NCI-H1436 (cell line): Measurements from ENCODE around the gene IFNA8.
A peak's percentile ranks its signal among the peaks of the same experiment; 100 is the strongest.
"Not testable (repeated sequence)": the region's sequence is repeated elsewhere in the genome, so short reads cannot be mapped to it uniquely, and the experiment has no call there.

Source experiments
- DNase-seq: peaks from one replicate; lab custom pipeline; 2025; lab: John Stamatoyannopoulos, UW

Gene IFNA8

GRCh38 chr9:21429191-21429590 lies 20.3 kb downstream of the IFNA8 start:
- DNase-seq = no peak

- no peak for DNase-seq
Measured at GRCh38 chr9:21432672-21433425, 23.9 kb downstream of the IFNA8 start.

GRCh38 chr9:21434202-21435014 lies 25.5 kb downstream of the IFNA8 start:
- DNase-seq = peak; percentile 34

- not testable (repeated sequence) for DNase-seq
Measured at GRCh38 chr9:21435015-21435383, 26.1 kb downstream of the IFNA8 start.

- no peak for DNase-seq
Measured at GRCh38 chr9:21440139-21440538, 31.2 kb downstream of the IFNA8 start, which contains the start of gene IFNA1. TSS of gene IFNA1 (plus strand) at chr9:21440439. CDS start at chr9:21440508, 69 bp downstream.

- no peak for DNase-seq
Measured at GRCh38 chr9:21443849-21444625, 35.1 kb downstream of the IFNA8 start.

- not testable (repeated sequence) for DNase-seq
Measured at GRCh38 chr9:21449312-21449711, 40.4 kb downstream of the IFNA8 start.

GRCh38 chr9:21450733-21451394 lies 41.9 kb downstream of the IFNA8 start:
- no peak for DNase-seq

- no peak for DNase-seq
Measured at GRCh38 chr9:21452681-21453080, 43.8 kb downstream of the IFNA8 start.

- DNase-seq = no peak
Measured at GRCh38 chr9:21454149-21454548, 45.2 kb downstream of the IFNA8 start.

- no peak for DNase-seq
Measured at GRCh38 chr9:21455320-21455719, 46.4 kb downstream of the IFNA8 start.
